Measurements from ENCODE around the gene CIAPIN1. TPM values are rescaled to one million over a fixed set of nuclear protein-coding genes. Genes with fewer than 3 reads are reported as not detected.

CIAPIN1 gene
- polyA plus RNA-seq, 1 of the 3 experiments (the other 2 are of a cell fraction) = 43.6 TPM

- WGBS (ENCODE audit: low lambda C conversion rate) = 63% methylated on average over 7 of the region's 10 CpGs
- ChIA-PET POLR2A (no interaction called here), CTCF (interaction anchor here (0.6 to 1.4 kb wide), 3 partner anchors 7 to 83 kb away, joined by 3 read pairs; partner anchors contain the start of genes CX3CL1 and POLR2C)
- Histone ChIP-seq H3K79me2 (ENCODE audit: insufficient read depth) (no peaks in the 10 kb centered on the region), H4K20me1 (ENCODE audit: insufficient read depth) (no peaks in the 10 kb centered on the region), H3K4me2 (no peak overlapping the region), H3K9me2 (no peaks in the 10 kb centered on the region), H3K9ac (no peak overlapping the region), H3K4me1 (ENCODE audit: control insufficient read depth in 1 of 2, insufficient read depth in 2 of 2, low read depth in 1 of 2, low read length in 1 of 2) (peaks cover 15 to 35% of the 10 kb centered on the region in 2 experiments; a peak in 3 of 4 replicates), H3K27me3 (ENCODE audit: insufficient read depth) (no peaks in the 10 kb centered on the region), H2AFZ (ENCODE audit: low read depth) (no peak overlapping the region), H3F3A (replicated peaks; ENCODE audit: insufficient read depth) (peaks cover 7% of the 10 kb centered on the region), H3K4me3 (ENCODE audit: low read depth in 2 of 2, low read length in 1 of 2) (no peak overlapping the region), H3K27ac (ENCODE audit: low read depth in 2 of 2, low read length in 1 of 2) (peak overlapping the region in 1 of 2 experiments; percentile 50; a peak in 2 of 4 replicates), H3K36me3 (replicated peaks in 1 of 2; ENCODE audit: control insufficient read depth in 1 of 2, insufficient read depth in 2 of 2, low read length in 1 of 2) (no peaks in the 10 kb centered on the region), H3K9me3 (no peaks in the 10 kb centered on the region)
- peak; percentile 72 for DNase-seq
- TF ChIP-seq USF1 (IDR thresholded peaks at IDR 0.05; ENCODE audit: borderline replicate concordance, low read depth) = no peak
- TF ChIP-seq GATA2 (CRISPR knock-in tag; IDR thresholded peaks at IDR 0.05) = peak; percentile 27; the same call in 1 of the 2 replicates
- TF ChIP-seq EZH2phosphoT487 (IDR thresholded peaks at IDR 0.05; ENCODE audit: borderline replicate concordance, low read depth) = no peak
- peak; percentile 40; the same call in 1 of the 2 replicates for TF ChIP-seq FOXJ3 (CRISPR knock-in tag; IDR thresholded peaks at IDR 0.05)
- peak in 1 of 2 experiments; percentile 49; a peak in 1 of 4 replicates for TF ChIP-seq EP300 (IDR thresholded peaks at IDR 0.05; ENCODE audit: borderline replicate concordance in 1 of 2, low read depth in 1 of 2, low read length in 1 of 2)
- peak; percentile 51; the same call in 1 of the 2 replicates for TF ChIP-seq RCOR1 (IDR thresholded peaks at IDR 0.05; ENCODE audit: low read length)
- peak; percentile 30 for TF ChIP-seq CHD2 (IDR thresholded peaks at IDR 0.05; ENCODE audit: low read length, partially characterized antibody)
- no peak for TF ChIP-seq POLR2AphosphoS5 (IDR thresholded peaks at IDR 0.05; ENCODE audit: low read depth, low read length)
- TF ChIP-seq MXI1 (IDR thresholded peaks at IDR 0.05; ENCODE audit: low read depth, low read length) = peak; percentile 65
- TF ChIP-seq JUND (IDR thresholded peaks at IDR 0.05) = no peak
- TF ChIP-seq, protein P1, sequence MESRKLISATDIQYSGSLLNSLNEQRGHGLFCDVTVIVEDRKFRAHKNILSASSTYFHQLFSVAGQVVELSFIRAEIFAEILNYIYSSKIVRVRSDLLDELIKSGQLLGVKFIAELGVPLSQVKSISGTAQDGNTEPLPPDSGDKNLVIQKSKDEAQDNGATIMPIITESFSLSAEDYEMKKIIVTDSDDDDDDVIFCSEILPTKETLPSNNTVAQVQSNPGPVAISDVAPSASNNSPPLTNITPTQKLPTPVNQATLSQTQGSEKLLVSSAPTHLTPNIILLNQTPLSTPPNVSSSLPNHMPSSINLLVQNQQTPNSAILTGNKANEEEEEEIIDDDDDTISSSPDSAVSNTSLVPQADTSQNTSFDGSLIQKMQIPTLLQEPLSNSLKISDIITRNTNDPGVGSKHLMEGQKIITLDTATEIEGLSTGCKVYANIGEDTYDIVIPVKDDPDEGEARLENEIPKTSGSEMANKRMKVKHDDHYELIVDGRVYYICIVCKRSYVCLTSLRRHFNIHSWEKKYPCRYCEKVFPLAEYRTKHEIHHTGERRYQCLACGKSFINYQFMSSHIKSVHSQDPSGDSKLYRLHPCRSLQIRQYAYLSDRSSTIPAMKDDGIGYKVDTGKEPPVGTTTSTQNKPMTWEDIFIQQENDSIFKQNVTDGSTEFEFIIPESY (IDR thresholded peaks at IDR 0.05; ENCODE audit: borderline replicate concordance, low read depth) = no peak
Observed at GRCh38 chr16:57379579-57379978, 67.6 kb downstream of the CIAPIN1 start.

Other genes starting within 250 kb of the CIAPIN1 start
- 61.8 and 70.3 TPM in 2 replicates for gene ARL2BP, start 202.1 kb downstream of the CIAPIN1 start, polyA plus RNA-seq (2012; rRNA removed)
- 0.86 and 1.3 TPM in 2 replicates for gene PLLP, start 162.7 kb downstream of the CIAPIN1 start, polyA plus RNA-seq (2012; rRNA removed)
- not detected in 2 replicates for gene CCL22, start 88.6 kb downstream of the CIAPIN1 start, polyA plus RNA-seq (2012; rRNA removed)
- gene CX3CL1, start 74.9 kb downstream of the CIAPIN1 start, polyA plus RNA-seq (2012; rRNA removed) = 5.8 and 6.8 TPM in 2 replicates
- not detected in 2 replicates for gene CCL17, start 42.6 kb downstream of the CIAPIN1 start, polyA plus RNA-seq (2012; rRNA removed)
- gene COQ9, start 94 bp upstream of the CIAPIN1 start, polyA plus RNA-seq (2012; rRNA removed) = 81.2 and 104 TPM in 2 replicates
- 160 and 178 TPM in 2 replicates for gene POLR2C, start 15.3 kb upstream of the CIAPIN1 start, polyA plus RNA-seq (2012; rRNA removed)
- gene DOK4, start 39.1 kb upstream of the CIAPIN1 start, polyA plus RNA-seq (2012; rRNA removed) = 28.4 and 36.9 TPM in 2 replicates
- gene CCDC102A, start 89.2 kb upstream of the CIAPIN1 start, polyA plus RNA-seq (2012; rRNA removed) = 17.5 and 26.2 TPM in 2 replicates
- gene ADGRG5, start 95.3 kb upstream of the CIAPIN1 start, polyA plus RNA-seq (2012; rRNA removed) = 0.02 and 0.03 TPM in 2 replicates
- gene ADGRG1, start 181.2 kb upstream of the CIAPIN1 start, polyA plus RNA-seq (2012; rRNA removed) = 2.6 and 7.4 TPM in 2 replicates
- gene ADGRG3, start 220.9 kb upstream of the CIAPIN1 start, polyA plus RNA-seq (2012; rRNA removed) = not detected in 2 replicates
- 0.58 and 0.94 TPM in 2 replicates for gene DRC7, start 247.4 kb upstream of the CIAPIN1 start, polyA plus RNA-seq (2012; rRNA removed)